Measurements from ENCODE around the gene LSAMP.

LSAMP gene

DNA sequence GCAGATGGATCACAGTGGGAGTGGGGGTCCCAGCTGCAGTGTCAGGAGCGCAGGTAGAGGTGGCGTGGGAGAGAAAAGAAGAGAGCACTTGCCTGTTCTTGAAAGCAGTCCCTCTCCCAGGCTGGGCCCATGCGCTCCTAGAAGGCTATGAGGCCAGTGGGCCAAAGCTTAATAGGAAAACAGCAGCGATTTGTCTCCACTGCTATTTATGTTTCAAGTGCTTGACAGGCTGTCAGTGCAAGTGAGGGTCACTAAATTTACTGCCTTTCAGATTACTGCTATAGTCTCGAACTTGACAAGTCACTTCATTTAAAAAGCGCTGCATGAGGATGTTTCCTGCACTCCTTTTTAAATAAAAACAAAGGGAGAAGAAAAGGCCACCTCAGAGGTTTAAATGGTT lies 582.4 kb downstream of the LSAMP start:
- H3K18ac ChIP-seq (ENCODE audit: low read length) = no peak overlapping the region
- no peak overlapping the region for H2AFZ ChIP-seq (ENCODE audit: insufficient read depth, low read length, poor library complexity)
- no CpG with 5 or more reads among the region's 6 CpGs for WGBS (ENCODE audit: extremely low coverage, insufficient coverage, insufficient read length)
- H3K14ac ChIP-seq (ENCODE audit: low read length) = no peak overlapping the region
- H3K27ac ChIP-seq (ENCODE audit: low read depth, low read length) = no peak overlapping the region
- H4K12ac ChIP-seq (ENCODE audit: low read depth, low read length) = no peak overlapping the region
- no peak overlapping the region for H4K91ac ChIP-seq (ENCODE audit: low read depth, low read length)
- H3K79me1 ChIP-seq (ENCODE audit: low read length) = no peaks in the 10 kb centered on the region
- H3K9me3 ChIP-seq (ENCODE audit: insufficient read depth, low read depth, low read length) = no peaks in the 10 kb centered on the region
- H3K27me3 ChIP-seq (ENCODE audit: insufficient read depth, low read length) = no peaks in the 10 kb centered on the region
- H2BK12ac ChIP-seq (ENCODE audit: low read length) = no peak overlapping the region
- no peak overlapping the region for H2BK5ac ChIP-seq (ENCODE audit: low read depth, low read length, poor library complexity)
- H3K4ac ChIP-seq (ENCODE audit: low read depth, low read length) = no peak overlapping the region
- H4K8ac ChIP-seq (ENCODE audit: low read depth, low read length) = no peak overlapping the region
- H3K9ac ChIP-seq (ENCODE audit: low read length) = no peak overlapping the region
- no peaks in the 10 kb centered on the region for H3K4me1 ChIP-seq (ENCODE audit: control insufficient read depth in 1 of 2, insufficient read depth in 2 of 2, low read length in 2 of 2)
- H3K4me3 ChIP-seq (ENCODE audit: low read depth, low read length) = no peak overlapping the region
- H3K79me2 ChIP-seq (ENCODE audit: control insufficient read depth, insufficient read depth, low read length, poor library complexity) = no peaks in the 10 kb centered on the region
- no peak overlapping the region for H3K4me2 ChIP-seq (ENCODE audit: low read length)
- H3K23ac ChIP-seq (ENCODE audit: low read length) = no peak overlapping the region
- no peak overlapping the region for H2AK5ac ChIP-seq (ENCODE audit: low read length)
- DNase-seq = no peak
- no peaks in the 10 kb centered on the region for H3K36me3 ChIP-seq (ENCODE audit: control insufficient read depth in 1 of 2, insufficient read depth in 2 of 2, low read length in 2 of 2)
- no peak overlapping the region for H2BK120ac ChIP-seq (ENCODE audit: insufficient read depth, low read length, poor library complexity)

DNA sequence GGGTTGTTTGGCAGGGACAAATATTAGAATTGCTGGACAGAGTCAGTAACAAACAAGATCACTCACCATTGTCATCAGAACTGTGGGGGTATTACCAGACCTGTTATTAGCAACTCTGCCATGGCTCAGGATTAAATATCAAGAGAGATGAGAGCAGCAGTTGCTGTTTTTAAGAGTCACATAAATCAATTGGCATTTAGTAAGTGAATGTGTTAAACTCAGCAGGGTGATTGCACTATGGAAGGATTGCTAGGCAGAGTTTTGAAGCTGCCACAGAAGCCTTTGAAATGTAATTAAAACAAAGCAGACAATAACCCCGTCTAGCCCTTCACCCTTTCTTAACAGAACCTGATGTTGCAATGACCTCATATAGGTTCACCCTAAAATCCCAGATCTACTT lies 583.2 kb downstream of the LSAMP start:
- Histone ChIP-seq H3K79me2 (ENCODE audit: control insufficient read depth, insufficient read depth, low read length, poor library complexity) (no peaks in the 10 kb centered on the region), H3K9ac (ENCODE audit: low read length) (no peak overlapping the region)
- no peak for DNase-seq

GRCh38 chr3:115861166-115861733 lies 584.0 kb downstream of the LSAMP start:
- Histone ChIP-seq H3K4ac (ENCODE audit: low read depth, low read length) (no peak overlapping the region), H3K23ac (ENCODE audit: low read length) (no peak overlapping the region), H4K8ac (ENCODE audit: low read depth, low read length) (no peak overlapping the region), H3K9me3 (ENCODE audit: insufficient read depth, low read depth, low read length) (no peaks in the 10 kb centered on the region), H3K79me1 (ENCODE audit: low read length) (no peaks in the 10 kb centered on the region), H3K27me3 (ENCODE audit: insufficient read depth, low read length) (no peaks in the 10 kb centered on the region), H3K36me3 (ENCODE audit: control insufficient read depth in 1 of 2, insufficient read depth in 2 of 2, low read length in 2 of 2) (no peaks in the 10 kb centered on the region), H2AK5ac (ENCODE audit: low read length) (no peak overlapping the region), H3K4me3 (ENCODE audit: low read depth, low read length) (no peak overlapping the region), H3K27ac (ENCODE audit: low read depth, low read length) (no peak overlapping the region), H2AFZ (ENCODE audit: insufficient read depth, low read length, poor library complexity) (no peak overlapping the region), H2BK12ac (ENCODE audit: low read length) (no peak overlapping the region), H2BK120ac (ENCODE audit: insufficient read depth, low read length, poor library complexity) (no peak overlapping the region), H3K4me2 (ENCODE audit: low read length) (no peak overlapping the region), H4K91ac (ENCODE audit: low read depth, low read length) (no peak overlapping the region), H3K4me1 (ENCODE audit: control insufficient read depth in 1 of 2, insufficient read depth in 2 of 2, low read length in 2 of 2) (no peaks in the 10 kb centered on the region), H2BK5ac (ENCODE audit: low read depth, low read length, poor library complexity) (no peak overlapping the region), H4K12ac (ENCODE audit: low read depth, low read length) (no peak overlapping the region), H3K18ac (ENCODE audit: low read length) (no peak overlapping the region), H3K14ac (ENCODE audit: low read length) (no peak overlapping the region), H3K79me2 (ENCODE audit: control insufficient read depth, insufficient read depth, low read length, poor library complexity) (no peaks in the 10 kb centered on the region), H3K9ac (ENCODE audit: low read length) (no peak overlapping the region)
- DNase-seq = no peak
- no CpG with 5 or more reads among the region's 6 CpGs for WGBS (ENCODE audit: extremely low coverage, insufficient coverage, insufficient read length)

More for the DNA sequence above, 583.2 kb downstream of the LSAMP start:
- Histone ChIP-seq H3K18ac (ENCODE audit: low read length) (no peak overlapping the region), H3K79me1 (ENCODE audit: low read length) (no peaks in the 10 kb centered on the region), H3K23ac (ENCODE audit: low read length) (no peak overlapping the region), H3K4ac (ENCODE audit: low read depth, low read length) (no peak overlapping the region), H2BK12ac (ENCODE audit: low read length) (no peak overlapping the region), H4K8ac (ENCODE audit: low read depth, low read length) (no peak overlapping the region), H3K4me3 (ENCODE audit: low read depth, low read length) (no peak overlapping the region), H2BK120ac (ENCODE audit: insufficient read depth, low read length, poor library complexity) (no peak overlapping the region), H3K27me3 (ENCODE audit: insufficient read depth, low read length) (no peaks in the 10 kb centered on the region), H4K12ac (ENCODE audit: low read depth, low read length) (no peak overlapping the region), H2BK5ac (ENCODE audit: low read depth, low read length, poor library complexity) (no peak overlapping the region), H2AFZ (ENCODE audit: insufficient read depth, low read length, poor library complexity) (no peak overlapping the region), H3K4me2 (ENCODE audit: low read length) (no peak overlapping the region), H3K9me3 (ENCODE audit: insufficient read depth, low read depth, low read length) (no peaks in the 10 kb centered on the region), H2AK5ac (ENCODE audit: low read length) (no peak overlapping the region), H3K27ac (ENCODE audit: low read depth, low read length) (no peak overlapping the region), H3K36me3 (ENCODE audit: control insufficient read depth in 1 of 2, insufficient read depth in 2 of 2, low read length in 2 of 2) (no peaks in the 10 kb centered on the region), H3K4me1 (ENCODE audit: control insufficient read depth in 1 of 2, insufficient read depth in 2 of 2, low read length in 2 of 2) (no peaks in the 10 kb centered on the region), H3K14ac (ENCODE audit: low read length) (no peak overlapping the region), H4K91ac (ENCODE audit: low read depth, low read length) (no peak overlapping the region)
- WGBS (ENCODE audit: extremely low coverage, insufficient coverage, insufficient read length) = no CpG with 5 or more reads among the region's 1 CpG

- Histone ChIP-seq H3K9ac (ENCODE audit: low read length) (no peak overlapping the region), H3K4me1 (ENCODE audit: control insufficient read depth in 1 of 2, insufficient read depth in 2 of 2, low read length in 2 of 2) (no peaks in the 10 kb centered on the region), H2BK120ac (ENCODE audit: insufficient read depth, low read length, poor library complexity) (no peak overlapping the region), H2AFZ (ENCODE audit: insufficient read depth, low read length, poor library complexity) (no peak overlapping the region), H3K18ac (ENCODE audit: low read length) (no peak overlapping the region), H3K36me3 (ENCODE audit: control insufficient read depth in 1 of 2, insufficient read depth in 2 of 2, low read length in 2 of 2) (no peaks in the 10 kb centered on the region), H3K27ac (ENCODE audit: low read depth, low read length) (no peak overlapping the region), H3K79me1 (ENCODE audit: low read length) (no peaks in the 10 kb centered on the region), H4K12ac (ENCODE audit: low read depth, low read length) (no peak overlapping the region), H4K91ac (ENCODE audit: low read depth, low read length) (no peak overlapping the region), H3K4me2 (ENCODE audit: low read length) (no peak overlapping the region), H4K8ac (ENCODE audit: low read depth, low read length) (no peak overlapping the region), H3K9me3 (ENCODE audit: insufficient read depth, low read depth, low read length) (no peaks in the 10 kb centered on the region), H3K27me3 (ENCODE audit: insufficient read depth, low read length) (no peaks in the 10 kb centered on the region), H2BK12ac (ENCODE audit: low read length) (no peak overlapping the region), H2BK5ac (ENCODE audit: low read depth, low read length, poor library complexity) (no peak overlapping the region), H3K4ac (ENCODE audit: low read depth, low read length) (no peak overlapping the region), H2AK5ac (ENCODE audit: low read length) (no peak overlapping the region), H3K14ac (ENCODE audit: low read length) (no peak overlapping the region), H3K4me3 (ENCODE audit: low read depth, low read length) (no peak overlapping the region), H3K79me2 (ENCODE audit: control insufficient read depth, insufficient read depth, low read length, poor library complexity) (no peaks in the 10 kb centered on the region), H3K23ac (ENCODE audit: low read length) (no peak overlapping the region)
- WGBS (ENCODE audit: extremely low coverage, insufficient coverage, insufficient read length) = no CpG with 5 or more reads among the region's 2 CpGs
- no peak for DNase-seq
These were observed 584.5 kb downstream of the LSAMP start for GRCh38 chr3:115860766-115861165.

Measured in trophoblast cell (in vitro differentiated cells and primary cell).